ENCODE measurements around the gene EYA2. TPM values are rescaled to one million over a fixed set of nuclear protein-coding genes. Genes with fewer than 3 reads are reported as not detected.
A peak's percentile ranks its signal among the peaks of the same experiment; 100 is the strongest.

The EYA2 gene
- total and polyA plus RNA-seq, 2 donors: 11.1 to 28.5 TPM

- WGBS: 87% methylated on average over 10 of the region's 10 CpGs
- H3K4me3 ChIP-seq (ENCODE audit: low read length in 2 of 2): no peak overlapping the region
- DNase-seq (ENCODE audit: low read depth in 6 of 9, low spot score in 9 of 9): no peak
- H3K36me3 ChIP-seq (ENCODE audit: control insufficient read depth in 2 of 2, insufficient read depth in 2 of 2, low read length in 1 of 2): no peaks in the 10 kb centered on the region
- H3K27me3 ChIP-seq (ENCODE audit: control insufficient read depth in 2 of 2, insufficient read depth in 1 of 2, low read length in 1 of 2): no peaks in the 10 kb centered on the region
- no peaks in the 10 kb centered on the region for H3K4me1 ChIP-seq (ENCODE audit: control insufficient read depth in 2 of 2, insufficient read depth in 2 of 2, low read length in 2 of 2)
- no peaks in the 10 kb centered on the region for H3K9me3 ChIP-seq (ENCODE audit: control insufficient read depth in 2 of 2, insufficient read depth in 1 of 2, low read length in 1 of 2)
- H3K27ac ChIP-seq (ENCODE audit: low read depth in 1 of 2, low read length in 1 of 2): no peak overlapping the region
Observed at GRCh38 chr20:47035026-47035590, 140.5 kb downstream of the EYA2 start.

GRCh38 chr20:47036091-47036870, 141.6 kb downstream of the EYA2 start:
- no peak overlapping the region for H3K27ac ChIP-seq (ENCODE audit: low read depth in 1 of 2, low read length in 1 of 2)
- DNase-seq (ENCODE audit: low read depth in 6 of 9, low spot score in 9 of 9): no peak
- no peaks in the 10 kb centered on the region for H3K4me1 ChIP-seq (ENCODE audit: control insufficient read depth in 2 of 2, insufficient read depth in 2 of 2, low read length in 2 of 2)
- H3K27me3 ChIP-seq (ENCODE audit: control insufficient read depth in 2 of 2, insufficient read depth in 1 of 2, low read length in 1 of 2): no peaks in the 10 kb centered on the region
- no peak overlapping the region for H3K4me3 ChIP-seq (ENCODE audit: low read length in 2 of 2)
- WGBS: 91% methylated on average over 12 of the region's 12 CpGs
- H3K36me3 ChIP-seq (ENCODE audit: control insufficient read depth in 2 of 2, insufficient read depth in 2 of 2, low read length in 1 of 2): no peaks in the 10 kb centered on the region
- H3K9me3 ChIP-seq (ENCODE audit: control insufficient read depth in 2 of 2, insufficient read depth in 1 of 2, low read length in 1 of 2): no peaks in the 10 kb centered on the region

DNA sequence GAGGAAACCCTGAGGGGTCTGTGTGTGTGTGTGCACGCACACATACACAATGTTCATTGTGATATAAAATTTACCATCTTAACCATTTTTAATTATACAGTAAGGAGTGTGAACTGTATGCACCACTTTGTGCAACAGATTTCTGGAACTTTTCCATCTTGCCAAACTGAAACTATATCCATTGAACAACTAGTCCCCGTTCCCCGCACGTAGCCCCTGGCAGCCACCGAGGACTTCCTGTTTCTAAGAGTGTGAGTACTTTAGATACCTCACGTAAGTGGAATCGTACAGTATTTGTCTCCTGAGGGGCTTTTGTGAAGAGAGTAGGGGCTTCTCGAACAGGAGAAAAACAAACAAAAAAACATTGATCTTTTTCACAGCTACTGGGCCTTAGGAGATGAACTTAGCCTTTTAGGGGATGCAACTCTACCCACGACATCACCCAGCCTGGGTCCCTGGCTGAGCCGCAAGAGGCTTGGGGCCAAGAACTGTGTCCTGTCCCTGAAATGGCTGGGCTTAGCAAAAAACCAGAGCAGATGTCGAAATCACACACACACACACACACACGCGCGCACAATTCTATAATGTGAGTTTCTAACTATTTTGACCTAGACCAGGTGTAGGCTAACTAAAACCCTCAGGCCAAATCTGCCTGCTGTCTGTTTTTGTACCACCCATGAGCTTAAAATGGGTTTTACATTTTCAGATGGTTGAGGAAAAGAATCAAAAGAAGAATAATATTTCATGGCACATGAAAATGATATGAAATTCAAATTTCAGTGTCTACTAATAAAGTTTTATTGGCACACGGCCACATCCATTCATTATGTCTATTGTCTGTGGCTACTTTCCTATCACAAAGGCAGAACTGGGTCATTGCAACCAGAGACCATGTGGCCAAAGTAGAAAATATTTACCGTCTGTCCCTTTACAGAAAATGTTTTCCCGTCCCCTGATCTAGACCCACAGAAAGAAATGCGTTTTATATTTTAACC, 144.2 kb downstream of the EYA2 start:
- Histone ChIP-seq H3K9me3 (ENCODE audit: control insufficient read depth in 2 of 2, insufficient read depth in 1 of 2, low read length in 1 of 2) (no peaks in the 10 kb centered on the region), H3K27me3 (ENCODE audit: control insufficient read depth in 2 of 2, insufficient read depth in 1 of 2, low read length in 1 of 2) (no peaks in the 10 kb centered on the region), H3K27ac (ENCODE audit: low read depth in 1 of 2, low read length in 1 of 2) (no peak overlapping the region), H3K36me3 (ENCODE audit: control insufficient read depth in 2 of 2, insufficient read depth in 2 of 2, low read length in 1 of 2) (no peaks in the 10 kb centered on the region), H3K4me3 (ENCODE audit: low read length in 2 of 2) (no peak overlapping the region), H3K4me1 (ENCODE audit: control insufficient read depth in 2 of 2, insufficient read depth in 2 of 2, low read length in 2 of 2) (no peaks in the 10 kb centered on the region)
- no peak for DNase-seq (ENCODE audit: low read depth in 6 of 9, low spot score in 9 of 9)
- WGBS: 67% methylated on average over 18 of the region's 18 CpGs

- 61% methylated on average over 5 of the region's 5 CpGs for WGBS
- H3K9me3 ChIP-seq (ENCODE audit: control insufficient read depth in 2 of 2, insufficient read depth in 1 of 2, low read length in 1 of 2): no peaks in the 10 kb centered on the region
Observed at GRCh38 chr20:47040506-47041125, 146.0 kb downstream of the EYA2 start.

GRCh38 chr20:47041396-47041899, 146.8 kb downstream of the EYA2 start:
- H3K27ac ChIP-seq (ENCODE audit: low read depth in 1 of 2, low read length in 1 of 2): no peak overlapping the region
- no peaks in the 10 kb centered on the region for H3K36me3 ChIP-seq (ENCODE audit: control insufficient read depth in 2 of 2, insufficient read depth in 2 of 2, low read length in 1 of 2)
- no peaks in the 10 kb centered on the region for H3K4me1 ChIP-seq (ENCODE audit: control insufficient read depth in 2 of 2, insufficient read depth in 2 of 2, low read length in 2 of 2)
- no peaks in the 10 kb centered on the region for H3K9me3 ChIP-seq (ENCODE audit: control insufficient read depth in 2 of 2, insufficient read depth in 1 of 2, low read length in 1 of 2)
- no peaks in the 10 kb centered on the region for H3K27me3 ChIP-seq (ENCODE audit: control insufficient read depth in 2 of 2, insufficient read depth in 1 of 2, low read length in 1 of 2)
- WGBS: 82% methylated on average over 4 of the region's 4 CpGs
- no peak overlapping the region for H3K4me3 ChIP-seq (ENCODE audit: low read length in 2 of 2)
- DNase-seq (ENCODE audit: low read depth in 6 of 9, low spot score in 9 of 9): no peak

More at GRCh38 chr20:47040506-47041125, 146.0 kb downstream of the EYA2 start:
- no peak for DNase-seq (ENCODE audit: low read depth in 6 of 9, low spot score in 9 of 9)
- no peaks in the 10 kb centered on the region for H3K4me1 ChIP-seq (ENCODE audit: control insufficient read depth in 2 of 2, insufficient read depth in 2 of 2, low read length in 2 of 2)
- no peak overlapping the region for H3K4me3 ChIP-seq (ENCODE audit: low read length in 2 of 2)
- H3K27ac ChIP-seq (ENCODE audit: low read depth in 1 of 2, low read length in 1 of 2): no peak overlapping the region
- no peaks in the 10 kb centered on the region for H3K36me3 ChIP-seq (ENCODE audit: control insufficient read depth in 2 of 2, insufficient read depth in 2 of 2, low read length in 1 of 2)
- H3K27me3 ChIP-seq (ENCODE audit: control insufficient read depth in 2 of 2, insufficient read depth in 1 of 2, low read length in 1 of 2): no peaks in the 10 kb centered on the region

DNA sequence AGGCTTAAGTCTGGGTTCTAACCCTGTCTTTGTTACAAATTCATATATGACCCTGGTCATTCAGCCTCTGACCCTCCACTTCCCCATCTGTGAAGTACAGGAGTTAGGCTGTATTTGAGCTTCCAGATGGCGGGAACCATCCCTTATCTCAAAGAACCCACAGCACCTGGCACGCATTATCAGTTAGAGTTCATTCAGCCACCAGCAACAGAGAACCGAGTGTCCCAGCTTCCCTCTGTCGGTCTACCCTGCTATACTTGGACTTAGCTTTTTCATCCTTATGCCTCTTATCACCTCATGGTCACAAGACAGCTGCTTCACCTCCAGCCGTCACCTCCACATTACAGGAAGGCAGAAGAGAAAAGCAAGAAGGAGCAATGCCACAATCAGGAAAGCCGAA, 147.8 kb downstream of the EYA2 start:
- 93% methylated on average over 6 of the region's 6 CpGs for WGBS
- H3K4me3 ChIP-seq (ENCODE audit: low read length in 2 of 2): no peak overlapping the region
- peak overlapping the region in 1 of 2 donors; percentile 32 for H3K27ac ChIP-seq (ENCODE audit: low read depth in 1 of 2, low read length in 1 of 2)
- H3K4me1 ChIP-seq (ENCODE audit: control insufficient read depth in 2 of 2, insufficient read depth in 2 of 2, low read length in 2 of 2): no peaks in the 10 kb centered on the region
- H3K27me3 ChIP-seq (ENCODE audit: control insufficient read depth in 2 of 2, insufficient read depth in 1 of 2, low read length in 1 of 2): no peaks in the 10 kb centered on the region
- DNase-seq (ENCODE audit: low read depth in 6 of 9, low spot score in 9 of 9): no peak
- H3K36me3 ChIP-seq (ENCODE audit: control insufficient read depth in 2 of 2, insufficient read depth in 2 of 2, low read length in 1 of 2): no peaks in the 10 kb centered on the region
- H3K9me3 ChIP-seq (ENCODE audit: control insufficient read depth in 2 of 2, insufficient read depth in 1 of 2, low read length in 1 of 2): no peaks in the 10 kb centered on the region

DNA sequence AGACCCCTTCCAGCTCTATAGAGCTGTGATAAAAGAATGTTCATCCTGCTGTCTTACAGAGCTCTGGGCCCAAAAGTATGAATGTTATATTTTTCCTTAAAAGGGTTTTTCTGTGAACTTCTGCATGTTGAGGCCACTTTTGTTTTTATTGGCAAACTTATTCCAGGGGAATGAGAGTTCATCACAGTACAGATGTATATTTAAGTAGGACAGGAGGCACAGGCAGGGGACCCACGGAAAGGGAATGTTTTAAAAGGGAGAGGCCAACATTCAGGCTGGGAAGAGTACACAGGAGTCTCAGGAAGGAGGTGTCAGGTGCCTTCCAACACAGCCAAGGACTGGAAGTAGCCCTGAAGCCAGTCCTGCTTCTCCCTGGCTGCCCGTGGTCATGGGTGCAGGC, 148.4 kb downstream of the EYA2 start:
- Histone ChIP-seq H3K27me3 (ENCODE audit: control insufficient read depth in 2 of 2, insufficient read depth in 1 of 2, low read length in 1 of 2) (no peaks in the 10 kb centered on the region), H3K4me3 (ENCODE audit: low read length in 2 of 2) (no peak overlapping the region), H3K9me3 (ENCODE audit: control insufficient read depth in 2 of 2, insufficient read depth in 1 of 2, low read length in 1 of 2) (no peaks in the 10 kb centered on the region), H3K36me3 (ENCODE audit: control insufficient read depth in 2 of 2, insufficient read depth in 2 of 2, low read length in 1 of 2) (no peaks in the 10 kb centered on the region), H3K27ac (ENCODE audit: low read depth in 1 of 2, low read length in 1 of 2) (no peak overlapping the region), H3K4me1 (ENCODE audit: control insufficient read depth in 2 of 2, insufficient read depth in 2 of 2, low read length in 2 of 2) (no peaks in the 10 kb centered on the region)
- no peak for DNase-seq (ENCODE audit: low read depth in 6 of 9, low spot score in 9 of 9)
- 79% methylated on average over 2 of the region's 2 CpGs for WGBS

- Histone ChIP-seq H3K4me1 (ENCODE audit: control insufficient read depth in 2 of 2, insufficient read depth in 2 of 2, low read length in 2 of 2) (no peaks in the 10 kb centered on the region), H3K9me3 (ENCODE audit: control insufficient read depth in 2 of 2, insufficient read depth in 1 of 2, low read length in 1 of 2) (no peaks in the 10 kb centered on the region), H3K27me3 (ENCODE audit: control insufficient read depth in 2 of 2, insufficient read depth in 1 of 2, low read length in 1 of 2) (no peaks in the 10 kb centered on the region), H3K4me3 (ENCODE audit: low read length in 2 of 2) (no peak overlapping the region), H3K27ac (ENCODE audit: low read depth in 1 of 2, low read length in 1 of 2) (no peak overlapping the region), H3K36me3 (ENCODE audit: control insufficient read depth in 2 of 2, insufficient read depth in 2 of 2, low read length in 1 of 2) (no peaks in the 10 kb centered on the region)
- WGBS: 92% methylated on average over 1 of the region's 1 CpG
- DNase-seq (ENCODE audit: low read depth in 6 of 9, low spot score in 9 of 9): no peak
Observed at GRCh38 chr20:47044938-47045337, 150.3 kb downstream of the EYA2 start.

All from thymus (tissue), 11 donors.